DMS79 treated with DMSO at 0.1 percent for 48 hours (cell line): ENCODE data around the gene ZSCAN25.
"Not testable (repeated sequence)": the region's sequence is repeated elsewhere in the genome, so short reads cannot be mapped to it uniquely, and the experiment has no call there.

Experiments
- DNase-seq: peaks from one replicate; lab custom pipeline; 2025; lab: John Stamatoyannopoulos, UW

ZSCAN25 gene

GRCh38 chr7:99645590-99645989 is 28.8 kb downstream of the ZSCAN25 start:
- DNase-seq = no peak

GRCh38 chr7:99648843-99649242 is 32.1 kb downstream of the ZSCAN25 start:
- DNase-seq = no peak

DNA sequence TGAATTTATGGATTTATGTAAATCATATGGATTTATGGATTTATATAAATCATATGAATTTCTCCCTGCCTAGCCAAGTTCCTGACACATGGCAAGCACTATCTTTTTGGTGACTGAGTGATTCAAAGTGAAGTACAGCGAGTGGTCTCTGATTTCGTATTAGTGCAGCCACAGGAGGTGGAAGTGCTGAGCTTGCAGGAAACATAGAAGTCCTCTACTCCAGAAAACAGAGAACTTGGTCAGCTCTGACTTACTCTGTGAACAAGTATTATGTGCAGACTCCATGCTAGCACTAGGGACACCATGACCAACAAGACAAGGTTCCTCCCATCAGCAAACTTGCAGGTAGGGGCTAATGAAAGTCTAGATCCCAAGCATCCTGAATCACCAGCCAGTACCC is 34.5 kb downstream of the ZSCAN25 start:
- no peak for DNase-seq

DNA sequence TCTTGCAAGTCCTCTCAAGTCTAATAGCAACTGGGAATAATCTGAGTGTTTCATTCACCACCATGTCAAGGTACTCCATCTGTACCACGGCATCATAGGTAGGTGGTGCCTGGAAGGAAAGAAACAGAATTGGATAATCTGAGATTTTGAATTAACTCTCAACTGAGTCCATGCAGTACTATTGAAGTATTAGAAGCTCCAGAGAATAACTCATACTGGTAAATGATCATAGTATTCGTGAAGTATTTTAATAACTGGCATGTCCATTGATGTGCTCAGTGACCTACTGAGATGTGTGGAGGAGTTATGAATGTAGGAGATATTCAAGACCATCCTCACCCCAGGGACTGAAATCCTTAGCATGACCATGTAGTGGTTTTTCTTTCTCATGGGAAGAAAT is 35.9 kb downstream of the ZSCAN25 start:
- DNase-seq = no peak

GRCh38 chr7:99653269-99653668 is 36.5 kb downstream of the ZSCAN25 start:
- not testable (repeated sequence) for DNase-seq

GRCh38 chr7:99653754-99654153 is 37.0 kb downstream of the ZSCAN25 start:
- DNase-seq = no peak

- DNase-seq = not testable (repeated sequence)
Observed at GRCh38 chr7:99654626-99655025, 37.9 kb downstream of the ZSCAN25 start.

GRCh38 chr7:99657879-99658278 is 41.1 kb downstream of the ZSCAN25 start:
- DNase-seq = not testable (repeated sequence)

DNA sequence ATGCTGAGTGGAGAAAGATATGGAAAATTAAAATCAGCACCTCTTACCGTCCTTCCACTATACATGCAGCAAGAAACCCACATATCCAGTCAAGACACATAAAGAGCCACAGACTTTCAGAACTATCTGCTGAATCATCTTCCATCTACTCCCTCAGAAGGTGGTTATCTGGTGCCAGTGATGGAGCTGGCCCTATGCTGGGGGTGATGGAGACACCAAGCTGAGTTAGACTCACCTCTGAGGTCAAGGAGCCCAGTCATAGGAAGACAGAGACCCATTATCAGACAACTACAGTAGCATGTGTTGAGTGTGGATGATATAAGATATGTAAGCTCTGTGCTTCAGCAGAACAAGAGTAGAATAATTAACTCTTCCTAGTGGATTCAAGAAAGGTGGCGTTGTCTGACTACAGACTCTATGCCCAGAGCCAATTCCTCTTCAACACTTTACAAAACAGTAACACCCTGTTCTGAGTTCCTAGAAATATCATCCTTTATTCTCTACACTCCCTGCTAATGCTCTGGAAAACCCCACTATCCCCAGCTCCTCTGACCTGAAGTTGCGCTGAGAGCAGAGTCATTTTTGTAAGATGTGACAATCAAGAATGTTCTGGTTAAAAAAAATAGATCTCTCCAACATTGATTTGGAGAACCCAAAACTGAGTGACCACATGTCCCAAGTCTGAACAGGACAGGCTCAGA is 48.7 kb downstream of the ZSCAN25 start:
- DNase-seq = no peak

GRCh38 chr7:99666013-99666395 is 49.3 kb downstream of the ZSCAN25 start:
- no peak for DNase-seq

- DNase-seq = no peak
Observed at GRCh38 chr7:99667179-99667578, 50.4 kb downstream of the ZSCAN25 start.

DNA sequence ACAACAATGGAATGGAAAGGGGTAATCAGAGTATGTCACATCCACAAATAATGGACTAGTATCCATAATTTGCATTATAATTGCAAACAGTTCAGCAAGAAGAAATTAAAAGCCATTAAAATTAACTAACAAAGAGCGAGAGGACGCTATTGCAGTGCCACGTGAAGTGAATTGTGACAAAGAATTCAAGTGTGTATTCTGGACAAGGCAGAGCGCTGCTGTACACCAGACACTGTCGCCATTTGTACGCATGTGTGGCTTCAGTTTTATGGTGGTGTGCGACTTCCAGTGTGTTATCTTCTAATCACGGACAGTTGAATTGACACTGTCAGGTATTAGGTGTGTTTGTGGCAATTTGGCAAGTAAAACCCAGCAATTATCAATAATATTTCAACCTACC is 51.8 kb downstream of the ZSCAN25 start:
- DNase-seq = no peak

DNA sequence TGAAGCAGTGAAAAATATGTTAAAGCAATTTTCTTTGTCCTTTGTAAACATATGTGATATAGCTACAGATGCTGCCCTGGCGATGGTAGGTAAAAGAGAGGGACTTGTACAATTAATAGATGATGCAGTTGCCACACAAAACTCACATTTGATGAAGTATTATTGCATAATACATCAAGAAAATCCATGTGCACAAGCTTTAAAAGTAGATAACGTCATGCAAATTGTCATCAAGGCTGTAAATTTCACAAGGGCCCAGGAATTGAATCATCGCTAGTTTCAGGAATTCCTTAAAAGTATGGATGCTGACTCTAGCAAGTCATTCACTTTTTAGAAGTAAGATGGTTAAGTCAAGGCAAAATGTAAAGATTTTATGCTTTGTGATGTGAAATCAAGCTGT is 53.0 kb downstream of the ZSCAN25 start:
- no peak for DNase-seq

DNA sequence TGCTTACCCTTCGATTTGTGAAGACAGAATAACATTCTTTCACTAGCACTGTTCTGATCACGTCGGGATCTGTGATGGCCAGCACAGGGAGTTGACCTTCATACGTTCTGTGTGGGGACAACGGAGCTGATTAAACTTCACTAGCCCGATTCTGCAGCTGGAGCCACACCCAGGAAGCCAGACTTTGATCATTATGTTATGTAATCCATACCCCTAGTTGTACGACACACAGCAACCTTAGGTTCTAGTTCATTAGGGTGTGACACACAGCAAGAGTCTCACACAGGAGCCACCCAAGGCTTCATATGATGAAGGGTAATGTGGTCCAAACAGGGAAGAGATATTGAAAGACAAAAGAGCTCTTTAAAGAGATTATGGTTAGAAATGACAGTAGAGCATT is 55.8 kb downstream of the ZSCAN25 start:
- no peak for DNase-seq

GRCh38 chr7:99674995-99675742 is 58.4 kb downstream of the ZSCAN25 start:
- DNase-seq = no peak

DNA sequence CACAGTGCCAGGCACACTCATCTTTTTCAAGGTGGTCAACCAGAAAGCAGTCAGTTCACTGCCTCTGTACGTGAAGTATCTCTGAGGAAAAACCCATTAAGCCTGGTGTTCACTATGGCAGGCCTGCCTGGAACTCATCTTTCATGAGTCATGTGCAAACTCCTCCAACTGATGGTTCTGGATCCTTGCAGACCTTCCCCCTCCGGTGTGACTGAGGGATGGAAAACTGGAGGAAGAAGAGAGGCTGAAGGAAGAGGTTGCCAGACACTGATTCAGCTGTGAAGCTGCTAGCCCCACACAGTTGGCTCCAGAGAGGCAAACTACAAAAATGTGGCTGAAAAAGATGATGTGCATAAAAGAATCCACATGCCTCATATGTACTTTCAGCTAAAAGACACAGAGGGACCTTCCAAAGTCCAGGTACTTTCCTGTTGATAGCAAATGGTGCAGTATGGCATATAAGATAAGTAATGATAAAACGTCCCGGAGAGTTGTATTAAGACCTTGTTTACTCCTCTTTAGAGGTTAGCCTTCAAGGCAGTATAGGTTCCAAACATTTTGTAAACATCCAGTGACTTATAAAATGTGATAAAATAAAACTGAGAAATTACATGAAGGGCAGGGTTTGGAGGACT is 60.4 kb downstream of the ZSCAN25 start:
- no peak for DNase-seq

- no peak for DNase-seq
Observed at GRCh38 chr7:99677648-99678045, 60.9 kb downstream of the ZSCAN25 start.

- no peak for DNase-seq
Observed at GRCh38 chr7:99679032-99679399, 62.3 kb downstream of the ZSCAN25 start.

DNA sequence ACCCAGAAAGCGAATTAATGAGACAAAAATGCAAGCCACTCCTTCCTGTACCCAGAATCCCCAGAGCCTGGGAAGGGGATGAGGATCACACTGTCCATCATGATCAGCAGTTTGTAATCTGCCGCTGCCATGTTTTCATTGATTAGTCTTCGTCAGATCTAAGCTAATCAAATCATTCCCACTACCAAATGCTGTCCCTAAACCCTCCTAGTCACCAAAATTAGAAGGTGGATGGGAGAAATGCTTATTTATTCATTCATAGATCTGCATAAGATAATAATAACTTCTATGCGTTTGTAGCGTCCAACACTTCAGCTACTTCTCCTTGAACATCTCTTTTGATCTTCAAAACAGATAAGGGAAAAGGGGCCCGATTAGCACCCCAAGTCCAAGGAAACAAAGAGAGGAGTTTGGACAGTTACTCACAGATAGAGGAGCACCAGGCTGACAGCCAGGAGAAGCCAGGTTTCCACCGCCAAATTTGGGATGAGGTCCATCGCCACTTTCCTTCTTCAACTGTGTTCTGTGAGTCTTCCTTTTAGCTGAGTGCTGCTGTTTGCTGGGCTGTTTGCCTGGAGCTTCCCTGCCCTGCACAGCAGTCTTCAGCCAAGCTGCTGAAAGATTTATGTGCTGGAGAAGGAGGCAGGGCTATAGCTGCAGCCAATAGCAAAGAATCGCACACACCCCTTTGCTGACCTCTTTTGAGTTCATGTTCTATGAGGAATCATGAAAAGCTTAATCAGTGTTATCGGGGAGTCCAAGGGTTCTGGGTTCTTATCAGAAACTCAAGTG is 62.9 kb downstream of the ZSCAN25 start, which contains the start of gene CYP3A5:
CYP3A5 (minus strand) TSS at position 597 of the 792 bp plus-strand sequence; CDS start at position 497, 100 bp downstream.
- no peak for DNase-seq
